Left lobe of liver (tissue), 2 donors: ENCODE results near the gene ROBO1. TPM values are rescaled to one million over a fixed set of nuclear protein-coding genes. Genes with fewer than 3 reads are reported as not detected.

ENCODE experiments used
- ATAC-seq: fragments of 200-7000 bp; cut with Tn5 transposase; one replicate; pipeline ENCODE4 v1.9.1; 2020; ENCODE audit warnings: mild to moderate bottlenecking, moderate library complexity
- DNase-seq: peaks from one replicate; pipeline ENCODE4 v3.0.0-alpha.2; 2020; ENCODE audit warnings: low spot score
- total RNA-seq: library from RNA; stranded (reverse); gene quantifications from one replicate; pipeline ENCODE4 v1.2.1, GENCODE V29; 2021
- donor health status: DM: no; HTN: no; CAD: no; lungs with moderate emphysema.
- donor health status: DM: no; HTN: yes; CAD: no.

The ROBO1 gene
- total RNA-seq, 1 donor from 2014 or later, result 3.1 TPM

- ATAC-seq (no peak), DNase-seq (no peak)
These were observed 512.5 kb downstream of the ROBO1 start for GRCh38 chr3:79255292-79255691.

GRCh38 chr3:79253704-79254103 is 514.1 kb downstream of the ROBO1 start:
- DNase-seq (no peak), ATAC-seq (no peak)

DNA sequence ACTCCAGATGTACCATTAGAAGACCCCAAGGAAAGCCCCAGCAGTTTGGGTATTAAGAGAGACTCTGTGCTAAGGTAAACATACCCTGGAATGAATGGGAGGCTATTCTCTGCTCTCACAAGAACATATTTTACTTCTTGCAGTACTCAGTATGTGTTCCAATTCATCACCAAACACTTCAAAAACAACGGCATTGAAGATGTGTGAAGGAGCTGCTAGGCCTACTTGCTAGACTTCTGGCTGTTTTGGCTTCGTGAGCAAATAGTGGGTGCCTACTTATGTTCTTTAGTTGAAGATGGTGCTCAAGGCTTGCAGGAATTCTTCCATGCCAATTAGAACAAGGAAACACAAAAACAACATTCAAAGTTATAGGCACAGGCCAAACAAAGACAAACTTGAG is 514.5 kb downstream of the ROBO1 start:
- DNase-seq, result no peak
- ATAC-seq, result no peak

DNA sequence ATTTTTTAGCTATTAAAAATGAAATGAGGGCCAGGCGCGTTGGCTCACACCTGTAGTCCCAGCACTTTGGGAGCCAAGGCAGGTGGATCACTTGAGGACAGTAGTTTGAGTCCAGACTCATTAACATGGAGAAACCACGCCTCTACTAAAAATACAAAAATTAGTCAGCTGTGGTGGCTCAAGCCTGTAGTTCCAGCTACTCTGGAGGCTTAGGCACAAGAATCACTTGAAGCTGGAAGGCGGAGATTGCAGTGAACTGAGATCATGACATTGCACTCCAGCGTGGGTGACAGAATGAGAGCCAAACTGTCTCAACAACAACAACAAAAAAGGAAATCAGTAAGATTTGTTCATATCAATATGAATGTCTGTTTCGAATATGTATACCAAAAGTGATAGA is 517.1 kb downstream of the ROBO1 start:
- ATAC-seq (no peak), DNase-seq (no peak)

DNA sequence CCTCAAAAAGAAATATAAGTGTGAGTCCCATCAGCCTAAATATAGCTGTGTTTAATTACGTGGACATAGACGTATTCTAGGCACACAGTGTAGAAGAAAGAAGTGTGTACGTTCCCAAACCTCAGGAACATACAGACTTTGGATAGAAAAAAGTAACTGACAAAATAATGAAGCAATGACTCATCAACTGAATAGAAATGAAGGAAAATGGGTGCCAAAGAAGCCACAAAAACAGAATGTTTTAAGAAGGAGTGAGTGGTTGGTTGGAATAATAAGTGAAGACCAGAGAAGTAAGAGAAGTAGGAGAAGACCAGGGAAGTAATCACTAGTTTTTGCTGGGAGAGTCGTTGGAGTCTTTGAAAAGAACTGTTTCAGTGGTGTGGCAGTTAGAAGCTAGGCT is 518.1 kb downstream of the ROBO1 start:
- DNase-seq (no peak), ATAC-seq (no peak)

GRCh38 chr3:79247725-79248043 is 520.1 kb downstream of the ROBO1 start:
- DNase-seq (no peak), ATAC-seq (peak; percentile 18)

DNA sequence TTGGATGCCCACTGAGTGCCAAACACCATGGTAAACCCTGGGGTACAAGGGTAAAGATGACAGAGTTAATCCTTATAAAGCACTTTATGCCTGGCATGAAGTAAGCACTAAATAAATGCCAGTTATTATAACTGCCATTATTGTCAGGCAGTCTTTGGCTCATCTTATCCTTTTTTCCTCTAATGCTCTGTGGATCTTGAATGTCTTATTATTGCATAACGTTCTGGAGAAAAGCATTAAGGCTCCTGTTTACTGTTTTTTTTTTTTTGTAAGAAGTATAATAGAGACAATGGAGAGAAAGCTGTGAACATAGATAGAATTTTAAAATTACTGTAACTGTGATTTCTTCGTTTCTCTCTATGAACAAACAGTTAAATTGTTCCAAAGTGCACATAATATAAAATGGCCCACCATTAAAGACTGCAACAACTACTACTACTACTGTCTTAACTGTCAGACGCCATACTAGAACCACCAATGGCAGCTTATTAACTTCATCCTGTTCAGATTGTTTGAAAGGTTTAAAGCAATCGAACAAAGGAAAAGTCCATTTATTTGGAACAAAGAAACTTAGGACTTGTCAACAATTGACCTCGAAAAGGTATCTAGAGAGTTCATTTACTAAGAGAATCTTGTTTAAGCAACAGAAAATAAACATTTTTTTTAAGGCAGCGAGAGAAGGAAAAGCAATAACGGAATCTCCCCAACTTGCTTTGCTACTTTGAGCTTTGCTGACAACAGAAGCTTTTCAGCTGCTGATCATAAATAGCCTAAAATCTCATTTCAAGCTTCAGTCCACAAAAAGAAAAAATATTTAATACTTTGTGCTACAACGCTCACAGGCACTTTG is 520.7 kb downstream of the ROBO1 start:
- DNase-seq, result no peak
- no peak for ATAC-seq

DNA sequence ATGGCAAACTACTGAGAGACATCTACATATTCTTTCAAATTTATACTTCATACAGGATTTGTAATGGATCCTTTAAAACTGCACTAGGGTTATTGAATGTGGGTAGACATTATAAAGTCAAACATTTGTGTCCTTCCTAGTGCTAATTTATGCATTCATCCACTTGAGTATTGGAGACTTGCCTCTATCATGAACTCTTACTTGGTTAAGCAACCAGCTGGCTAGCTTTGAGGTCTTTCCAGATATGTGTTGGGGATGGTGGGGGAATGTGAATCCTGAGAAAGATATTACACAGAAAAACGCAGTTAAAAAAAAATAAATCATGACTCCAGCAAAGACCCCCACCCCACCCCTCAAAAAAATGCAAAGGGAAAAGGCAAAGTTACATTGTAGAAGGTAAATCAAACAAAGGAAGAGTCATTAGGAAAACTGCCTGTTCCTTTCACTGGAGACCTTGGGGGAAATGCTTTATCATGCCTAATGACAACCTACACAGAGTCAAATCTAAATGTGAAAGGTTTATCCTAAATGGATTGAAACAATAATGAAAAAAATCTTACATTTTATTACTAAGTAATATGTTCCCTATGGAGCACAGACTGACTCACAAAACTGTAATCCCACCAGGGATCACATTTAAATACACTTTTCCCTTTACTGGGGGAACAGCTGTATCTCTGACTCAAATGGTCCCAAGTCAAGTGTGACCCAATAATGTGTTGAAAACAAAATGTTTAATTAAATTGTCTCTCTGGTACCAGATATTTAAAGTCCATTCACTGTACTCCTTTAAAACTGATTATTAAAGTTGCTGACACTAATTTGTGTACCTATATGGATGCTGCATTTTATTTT is 522.3 kb downstream of the ROBO1 start:
- DNase-seq (no peak), ATAC-seq (no peak)

- ATAC-seq, result no peak
These were observed 531.3 kb downstream of the ROBO1 start for GRCh38 chr3:79236496-79236895.

GRCh38 chr3:79233431-79234060 is 534.3 kb downstream of the ROBO1 start:
- ATAC-seq (no peak), DNase-seq (no peak)

More at GRCh38 chr3:79236496-79236895, 531.3 kb downstream of the ROBO1 start:
- DNase-seq, result no peak

DNA sequence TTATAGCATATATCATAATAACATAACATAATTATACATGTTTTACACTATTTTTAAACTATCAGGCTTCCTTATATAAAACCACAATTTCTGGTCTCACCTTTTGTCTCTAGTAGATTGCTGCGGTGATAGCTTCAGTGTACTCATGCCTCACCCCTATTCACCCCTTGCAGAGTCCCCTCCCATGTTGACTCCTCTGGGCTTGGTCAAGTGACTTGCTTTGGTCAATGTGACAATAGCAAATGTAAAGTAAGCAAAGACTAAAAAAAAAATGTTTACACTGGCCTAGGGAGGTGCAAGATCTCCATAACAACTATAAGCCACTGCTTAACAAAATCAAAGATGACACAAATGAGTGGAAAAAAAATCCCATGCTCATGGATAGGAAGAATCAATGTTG is 537.5 kb downstream of the ROBO1 start:
- ATAC-seq, result no peak
- no peak for DNase-seq

DNA sequence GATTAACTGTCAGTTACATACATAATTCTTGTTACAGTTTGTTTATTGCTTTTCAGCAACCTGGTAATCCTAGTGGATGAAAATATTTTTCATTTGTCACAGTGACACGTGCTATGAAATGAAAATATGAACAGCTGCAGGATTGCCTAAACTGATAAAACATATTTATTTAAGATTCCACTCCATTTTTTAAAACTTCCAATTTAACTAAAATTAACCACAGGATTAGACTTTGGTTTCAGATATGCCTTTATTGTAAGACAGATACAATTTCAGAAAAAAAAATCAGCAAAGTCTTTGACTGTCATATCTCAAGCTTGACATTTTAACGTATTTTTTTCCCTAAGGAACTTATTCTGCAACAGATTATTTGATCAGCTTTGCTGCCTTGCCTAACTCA is 550.7 kb downstream of the ROBO1 start:
- ATAC-seq (no peak), DNase-seq (no peak)

GRCh38 chr3:79215286-79215685 is 552.5 kb downstream of the ROBO1 start:
- no peak for ATAC-seq
- DNase-seq, result no peak

DNA sequence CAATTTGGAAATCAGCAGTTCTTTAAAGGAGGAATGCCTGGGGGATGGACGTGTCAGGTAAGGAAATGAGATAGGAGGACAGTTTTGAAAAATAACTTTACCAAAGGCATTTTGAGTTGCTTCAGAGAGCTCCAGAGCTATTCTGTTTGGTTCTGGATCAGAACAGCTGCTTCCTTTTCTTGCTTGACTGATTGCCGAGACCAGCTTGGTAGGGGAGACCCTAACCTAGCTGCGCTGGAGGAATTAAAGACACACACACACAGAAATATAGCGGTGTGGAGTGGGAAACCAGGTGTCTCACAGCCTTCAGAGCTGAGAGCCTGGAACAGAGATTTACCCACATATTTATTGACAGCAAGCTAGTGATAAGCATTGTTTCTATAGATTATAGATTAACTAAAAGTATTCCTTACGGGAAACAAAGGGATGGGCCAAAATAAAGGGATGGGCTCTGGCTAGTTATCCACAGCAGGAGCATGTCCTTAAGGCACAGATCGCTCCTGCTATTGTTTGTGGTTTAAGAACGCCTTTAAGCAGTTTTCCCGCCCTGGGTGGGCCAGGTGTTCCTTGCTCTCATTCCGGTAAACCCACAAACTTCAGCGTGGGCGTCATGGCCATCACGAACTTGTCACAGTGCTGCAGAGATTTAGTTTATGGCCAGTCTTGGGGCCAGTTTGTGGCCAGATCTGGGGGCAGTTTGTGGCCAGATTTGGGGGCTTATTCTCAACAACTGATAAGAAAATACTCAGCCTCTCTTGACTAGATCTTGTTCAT is 556.0 kb downstream of the ROBO1 start:
- ATAC-seq (no peak), DNase-seq (no peak)

DNA sequence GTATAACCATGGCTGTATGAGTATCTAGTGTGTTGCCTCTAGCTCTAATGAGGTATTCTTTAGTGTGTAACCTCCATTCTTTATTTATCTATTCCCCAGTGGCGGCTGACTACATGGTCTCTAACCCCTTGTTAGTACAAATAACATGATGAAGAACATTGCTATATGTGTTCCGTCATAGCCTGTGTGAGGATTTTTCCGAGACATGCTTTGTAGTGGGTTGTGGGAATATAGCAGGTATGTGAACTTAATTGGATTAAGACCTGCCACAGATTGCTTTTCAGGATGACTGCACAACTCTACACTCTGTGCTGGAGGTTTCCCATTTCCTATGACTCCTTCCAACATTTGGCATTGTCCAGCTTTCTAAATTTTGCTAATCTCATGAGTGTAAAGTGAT is 563.4 kb downstream of the ROBO1 start:
- no peak for DNase-seq
- no peak for ATAC-seq

- ATAC-seq, result no peak
- no peak for DNase-seq
These were observed 564.7 kb downstream of the ROBO1 start for GRCh38 chr3:79203144-79203519.

DNA sequence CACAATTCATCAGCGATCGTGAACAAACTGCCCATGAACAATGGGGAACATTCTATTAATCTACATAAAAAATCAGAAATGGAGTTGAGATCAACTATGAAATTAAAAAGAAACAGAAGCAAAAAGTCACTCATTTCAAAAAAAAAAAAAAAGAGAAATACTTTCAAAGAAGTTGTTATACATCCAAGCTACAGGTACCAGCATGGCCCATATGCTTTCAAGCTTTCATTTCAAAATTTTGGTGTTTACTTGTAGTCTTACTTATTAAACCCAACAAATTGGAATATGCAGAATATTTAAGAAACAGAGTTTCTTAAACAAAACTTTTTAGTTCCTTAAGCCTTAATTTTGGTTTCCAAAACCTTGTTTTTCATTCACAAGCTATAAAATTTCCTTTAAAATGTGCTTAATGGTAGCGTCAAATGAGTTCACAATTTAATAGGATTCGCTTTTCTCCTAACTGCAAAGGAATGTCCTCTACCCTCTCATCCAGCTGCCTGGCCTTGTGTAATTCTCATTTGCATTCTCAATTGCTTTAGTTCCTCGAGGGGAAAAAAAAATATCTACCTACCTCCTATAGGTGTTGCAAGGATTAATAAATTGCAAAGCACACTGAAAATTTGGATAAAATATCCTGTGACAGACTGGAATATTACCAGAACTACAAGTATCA is 565.2 kb downstream of the ROBO1 start:
- ATAC-seq, result no peak
- DNase-seq, result no peak

- ATAC-seq (no peak), DNase-seq (no peak)
These were observed 567.3 kb downstream of the ROBO1 start for GRCh38 chr3:79200456-79200855.

DNA sequence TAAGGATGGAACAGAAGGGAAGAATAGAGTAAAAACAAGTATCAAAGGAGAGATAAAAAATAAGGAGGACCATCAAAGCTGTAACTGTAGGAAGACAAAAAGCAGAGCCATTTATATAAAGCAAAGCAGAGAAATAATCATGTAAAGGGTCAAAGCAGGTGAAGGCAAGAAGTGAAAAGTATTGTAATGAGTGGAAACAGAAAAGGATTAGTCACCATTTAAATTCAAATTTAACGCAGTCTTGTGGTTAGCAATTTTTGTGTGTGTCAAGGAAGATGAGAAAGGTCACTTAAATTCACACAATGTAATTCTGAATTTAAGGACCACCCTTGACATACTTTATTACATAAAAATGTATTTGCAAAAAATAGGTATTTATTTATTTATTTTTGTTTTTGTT is 567.8 kb downstream of the ROBO1 start:
- no peak for ATAC-seq
- DNase-seq, result no peak

- DNase-seq (no peak), ATAC-seq (no peak)
These were observed 580.4 kb downstream of the ROBO1 start for GRCh38 chr3:79187426-79187825.

DNA sequence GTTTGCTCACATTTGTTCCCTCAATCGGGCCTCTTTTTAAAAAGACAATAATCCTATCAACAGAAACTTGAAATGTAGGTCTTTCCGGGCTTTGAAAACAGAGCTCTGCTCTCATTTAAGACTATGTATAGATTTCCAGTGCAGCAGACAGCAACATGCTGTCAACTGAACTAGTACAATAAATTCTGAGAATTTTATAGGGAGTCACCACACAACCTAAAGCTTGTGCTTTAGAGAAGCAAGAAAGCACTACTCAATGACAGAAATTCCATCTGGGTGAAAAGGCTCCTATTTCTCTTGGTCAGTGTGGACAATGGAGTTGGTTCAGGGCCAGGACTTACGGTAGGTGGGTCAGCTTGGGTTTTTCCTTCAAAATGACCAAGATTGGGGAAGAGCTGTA is 583.5 kb downstream of the ROBO1 start:
- ATAC-seq (no peak), DNase-seq (no peak)
